GM19438 (cell line): ENCODE data around the gene CNPY4.
"Not testable (repeated sequence)": the region's sequence is repeated elsewhere in the genome, so short reads cannot be mapped to it uniquely, and the experiment has no call there.

Source experiments
- ATAC-seq: cut with Tn5 transposase; IDR thresholded peaks from one replicate; pipeline ENCODE4 v1.9.1; 2021; ENCODE audit warnings: low read depth; ENCODE audit not compliant: unreplicated experiment

Gene CNPY4

DNA sequence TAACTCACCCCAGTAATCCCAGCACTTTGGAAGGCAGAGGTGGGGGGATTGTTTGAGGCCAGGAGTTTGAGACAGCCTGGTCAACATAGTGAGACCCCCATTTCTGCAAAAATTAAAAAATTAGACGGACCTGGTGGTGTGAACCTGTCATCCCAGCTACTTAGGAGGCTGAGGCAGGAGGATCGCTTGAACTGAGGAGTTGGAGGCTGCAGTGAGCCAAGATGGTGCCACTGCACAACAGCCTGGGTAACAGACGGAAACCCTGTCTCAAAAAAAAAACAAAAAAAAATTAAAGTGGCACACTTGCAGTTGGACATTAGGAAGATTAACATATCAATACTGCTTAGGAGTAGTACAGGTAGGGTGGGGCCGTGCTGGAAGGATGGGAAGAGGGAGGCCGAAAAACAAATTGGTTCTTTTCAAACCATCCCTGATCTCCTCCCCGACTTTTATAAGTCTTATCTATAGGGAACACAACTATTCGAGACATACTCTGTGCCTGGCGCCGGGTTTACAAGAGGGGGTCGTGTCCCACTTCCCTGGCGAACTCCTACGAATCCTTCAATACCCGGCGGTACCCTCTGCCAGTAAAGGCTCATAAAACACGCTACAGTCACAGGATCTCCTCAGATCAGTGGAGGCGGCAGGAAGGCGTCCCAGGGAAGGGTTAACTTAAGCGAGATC lies 904 bp upstream of the CNPY4 start:
- no peak for ATAC-seq

DNA sequence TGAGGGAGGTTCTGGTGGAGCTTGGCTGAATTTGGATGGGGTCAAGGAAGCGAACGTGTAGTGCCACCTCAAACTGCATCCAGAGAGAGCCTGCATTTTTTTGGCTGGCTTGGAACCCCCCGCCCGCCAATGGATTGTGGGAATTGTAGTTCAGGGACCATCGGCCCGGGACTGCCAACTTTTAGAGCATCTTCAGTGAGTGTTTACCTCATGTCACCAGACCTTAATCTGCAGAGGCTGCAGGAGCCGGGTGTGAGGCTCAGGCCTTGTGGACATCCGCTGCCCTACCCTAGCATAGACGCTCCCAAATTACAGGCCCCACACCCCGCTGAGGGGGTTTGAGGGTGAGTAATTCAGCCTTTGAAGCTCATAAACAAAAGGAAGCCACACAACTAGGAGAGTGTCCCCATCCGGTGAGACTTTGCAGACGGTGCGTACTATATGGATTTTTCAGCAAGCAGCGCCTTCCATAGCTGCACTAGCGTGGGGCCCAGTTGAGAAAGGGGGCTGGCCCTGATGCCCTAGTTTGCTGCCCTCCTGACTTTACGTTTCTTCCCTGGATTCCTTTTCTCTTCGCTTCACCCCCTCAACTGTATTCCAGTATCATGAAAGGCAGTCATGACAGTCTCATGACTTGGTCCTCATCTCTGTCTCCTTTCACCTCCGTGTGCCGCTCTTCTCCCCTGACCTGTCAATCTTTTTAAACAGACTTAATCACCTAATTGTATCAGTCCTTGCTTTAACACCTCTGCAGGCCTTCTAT lies 717 bp downstream of the CNPY4 start:
- peak; percentile 43 for ATAC-seq

GRCh38 chr7:100120733-100121036 lies 1.3 kb downstream of the CNPY4 start:
- ATAC-seq, result no peak

DNA sequence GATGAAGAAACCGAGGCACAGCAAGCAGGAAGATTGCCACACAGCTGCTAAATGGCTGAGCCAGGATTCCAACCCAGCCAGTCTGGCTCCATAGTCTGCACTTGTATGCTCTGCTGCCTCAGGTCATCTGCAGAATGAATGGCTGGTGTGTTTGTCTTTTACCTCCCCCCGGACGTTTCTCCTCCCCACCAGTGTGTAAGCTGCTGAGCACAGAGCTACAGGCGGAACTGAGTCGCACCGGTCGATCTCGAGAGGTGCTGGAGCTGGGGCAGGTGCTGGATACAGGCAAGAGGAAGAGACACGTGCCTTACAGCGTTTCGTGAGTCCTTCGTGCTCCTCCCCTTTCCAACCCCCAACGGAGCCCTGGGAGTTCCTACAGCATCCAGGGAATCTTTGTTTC lies 2.6 kb downstream of the CNPY4 start:
- no peak for ATAC-seq

- no peak for ATAC-seq
Observed at GRCh38 chr7:100122568-100122967, 3.1 kb downstream of the CNPY4 start.

- ATAC-seq, result no peak
Observed at GRCh38 chr7:100124301-100125230, 5.1 kb downstream of the CNPY4 start.

DNA sequence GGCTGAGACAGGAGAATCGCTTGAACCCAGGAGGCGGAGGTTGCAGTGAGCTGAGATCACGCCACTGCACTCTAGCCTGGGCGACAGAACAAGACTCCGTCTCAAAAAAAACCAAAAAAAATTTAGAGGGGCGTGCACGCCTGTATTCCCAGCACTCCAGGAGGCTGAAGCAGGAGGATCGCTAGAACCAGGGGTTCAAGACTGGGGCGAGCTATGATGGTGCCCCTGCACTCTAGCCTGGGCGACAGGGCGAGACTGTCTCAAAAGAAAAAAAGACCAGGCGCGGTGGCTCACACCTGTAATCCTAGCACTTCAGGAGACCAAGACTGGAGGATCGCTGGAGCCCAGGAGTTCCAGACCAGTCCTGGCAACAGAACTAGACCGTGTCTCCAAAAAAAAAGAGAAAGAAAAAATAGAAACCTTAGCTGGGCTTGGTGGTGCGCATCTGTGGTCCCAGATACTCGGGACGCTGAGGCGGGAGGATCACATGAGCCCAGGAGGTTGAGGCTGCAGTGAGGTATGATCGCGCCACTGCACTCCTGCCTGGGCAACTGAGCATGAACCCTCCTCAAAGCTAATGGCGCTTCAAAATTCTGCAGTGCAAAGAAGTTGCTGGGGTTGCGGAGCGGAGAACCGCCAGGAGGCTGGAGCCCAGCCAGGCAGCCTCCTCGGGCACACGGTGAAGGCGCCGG lies 7.0 kb downstream of the CNPY4 start:
- peak; percentile 37 for ATAC-seq

DNA sequence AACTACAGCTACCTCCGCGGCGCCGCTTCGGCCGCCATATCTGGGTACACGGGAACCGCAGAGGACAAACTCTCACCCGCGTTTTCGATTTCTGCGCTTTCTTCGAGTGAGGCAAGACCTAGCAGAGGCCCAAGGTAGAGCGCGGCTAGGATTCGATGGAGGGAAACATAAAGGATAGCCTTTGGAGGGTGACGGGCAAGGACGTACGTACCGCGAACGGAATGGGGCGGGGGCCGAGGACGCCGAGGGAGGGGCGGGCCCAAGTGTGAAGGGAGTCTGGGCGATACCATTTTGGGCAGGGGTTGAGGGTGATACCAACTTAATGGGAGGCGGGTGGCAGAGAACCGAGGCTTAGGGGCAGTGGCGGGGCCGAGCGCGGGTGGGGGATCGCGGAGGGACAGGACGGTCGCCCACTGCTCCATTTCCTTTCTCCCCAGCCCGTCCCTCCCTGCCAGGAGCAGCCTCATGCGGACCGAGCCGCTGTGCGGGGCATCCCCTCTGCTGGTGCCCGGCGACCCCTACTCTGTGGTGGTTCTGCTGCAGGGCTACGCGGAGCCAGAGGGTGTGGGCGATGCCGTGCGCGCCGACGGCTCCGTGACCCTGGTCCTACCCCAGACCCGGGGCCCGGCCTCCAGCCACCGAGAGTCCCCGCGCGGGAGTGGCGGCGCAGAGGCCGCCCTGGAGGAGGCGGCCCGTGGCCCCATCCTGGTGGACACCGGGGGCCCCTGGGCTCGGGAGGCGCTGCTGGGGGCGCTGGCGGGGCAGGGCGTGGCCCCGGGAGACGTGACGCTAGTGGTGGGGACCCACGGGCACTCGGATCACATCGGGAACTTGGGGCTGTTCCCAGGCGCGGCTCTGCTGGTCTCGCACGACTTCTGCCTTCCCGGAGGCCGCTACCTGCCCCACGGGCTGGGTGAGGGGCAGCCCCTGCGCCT lies 7.8 kb downstream of the CNPY4 start, which contains the start of gene MBLAC1:
Gene MBLAC1 (plus strand): TSS at position 37 of the 935 bp plus-strand sequence. CDS start 429 bp downstream, at position 466.
- ATAC-seq, result peak; percentile 59

DNA sequence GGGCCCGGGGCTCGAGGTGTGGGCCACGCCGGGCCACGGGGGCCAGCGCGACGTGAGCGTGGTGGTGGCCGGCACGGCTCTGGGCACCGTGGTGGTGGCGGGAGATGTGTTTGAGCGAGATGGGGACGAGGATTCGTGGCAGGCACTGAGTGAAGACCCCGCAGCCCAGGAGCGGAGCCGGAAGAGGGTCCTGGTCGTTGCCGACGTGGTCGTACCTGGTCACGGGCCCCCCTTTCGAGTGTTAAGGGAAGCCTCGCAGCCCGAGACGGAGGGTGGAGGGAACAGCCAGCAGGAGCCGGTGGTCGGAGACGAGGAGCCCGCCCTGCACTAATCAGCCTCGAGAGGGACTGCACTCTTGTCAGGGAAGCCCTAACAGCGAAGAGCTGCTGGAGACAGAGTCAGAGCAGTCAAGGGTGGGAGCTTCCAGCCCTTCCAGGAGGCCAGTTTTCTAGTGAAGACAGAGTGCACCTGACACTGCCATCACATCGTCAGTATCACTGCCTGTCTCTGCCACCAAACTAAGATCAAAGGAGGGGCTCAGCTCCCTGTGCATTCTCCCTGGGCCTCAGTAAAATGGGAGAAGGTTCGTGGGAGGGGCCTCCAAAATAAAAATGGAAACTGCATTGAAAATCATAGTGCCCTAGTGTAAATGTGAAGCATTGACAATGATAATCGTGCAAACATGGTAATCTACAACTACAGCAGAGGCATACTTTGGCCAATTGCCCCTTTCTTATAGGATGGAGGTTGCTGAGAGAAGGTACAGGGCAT lies 8.6 kb downstream of the CNPY4 start:
- ATAC-seq, result no peak

GRCh38 chr7:100128637-100128963 lies 9.2 kb downstream of the CNPY4 start:
- ATAC-seq, result no peak

DNA sequence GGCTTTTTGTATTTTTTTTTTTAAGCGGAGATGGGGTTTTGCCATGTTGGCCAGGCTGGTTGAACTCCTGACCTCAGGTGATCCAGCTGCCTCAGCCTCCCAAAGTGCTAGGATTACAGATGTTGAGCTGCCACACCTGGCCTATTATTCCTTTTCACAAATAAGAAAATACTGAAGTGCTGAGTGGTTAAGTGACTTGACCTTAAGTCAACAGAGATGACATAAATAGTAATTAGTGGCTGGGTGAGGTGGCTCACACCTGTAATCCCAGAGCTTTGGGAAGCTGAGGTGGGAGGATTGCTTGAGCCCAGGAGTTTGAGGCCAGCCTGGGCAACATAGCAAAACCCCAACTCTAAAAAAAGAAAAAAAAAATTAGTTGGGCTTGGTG lies 10.8 kb downstream of the CNPY4 start:
- ATAC-seq, result not testable (repeated sequence)

- no peak for ATAC-seq
Observed at GRCh38 chr7:100130608-100131453, 11.4 kb downstream of the CNPY4 start.

GRCh38 chr7:100132126-100132525 lies 12.7 kb downstream of the CNPY4 start:
- ATAC-seq, result no peak

- no peak for ATAC-seq
Observed at GRCh38 chr7:100132697-100133151, 13.3 kb downstream of the CNPY4 start.

- no peak for ATAC-seq
Observed at GRCh38 chr7:100137851-100138760, 18.7 kb downstream of the CNPY4 start.

DNA sequence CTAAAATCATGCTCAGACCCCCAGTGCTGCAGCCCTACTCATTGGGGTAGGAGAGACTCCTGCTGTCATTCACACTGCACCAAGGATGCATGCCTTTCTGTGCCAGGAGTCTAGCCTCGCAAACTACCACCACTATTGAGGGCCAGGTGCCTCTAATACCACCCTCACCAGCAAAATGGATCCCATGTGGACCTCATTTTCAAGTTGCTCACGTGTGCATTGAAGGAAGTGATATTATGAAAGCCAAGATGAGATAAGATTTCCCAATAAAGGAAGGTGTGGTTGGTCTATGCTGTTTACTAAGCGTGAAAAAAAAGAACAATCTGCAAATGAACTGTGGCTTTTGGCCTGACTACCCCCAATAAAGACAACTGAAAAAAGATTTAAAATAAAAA lies 22.1 kb downstream of the CNPY4 start:
- ATAC-seq, result no peak

DNA sequence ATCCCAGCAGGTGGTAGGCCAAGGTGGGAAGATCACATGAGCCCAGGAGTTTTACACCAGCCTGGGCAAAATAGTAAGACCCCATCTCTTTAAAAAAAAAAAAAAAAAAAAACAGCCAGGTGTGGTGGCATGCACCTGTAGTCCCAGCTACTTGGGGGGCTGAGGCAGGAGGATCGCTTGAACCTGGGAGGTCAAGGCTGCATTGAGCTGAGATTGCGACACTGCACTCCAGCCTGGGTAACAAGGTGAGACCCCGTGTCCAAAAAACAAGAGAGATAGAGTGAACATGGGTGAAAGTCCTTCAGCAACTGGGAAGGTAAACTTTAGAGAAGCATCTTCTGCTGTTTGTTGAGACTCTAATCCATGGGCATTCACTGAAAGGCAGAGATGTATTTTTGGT lies 23.0 kb downstream of the CNPY4 start:
- ATAC-seq, result no peak
